Prostate gland (tissue), 2 donors: ENCODE results near the gene SLC38A11. TPM values are rescaled to one million over a fixed set of nuclear protein-coding genes. Genes with fewer than 3 reads are reported as not detected.
"Not testable (repeated sequence)": the region's sequence is repeated elsewhere in the genome, so short reads cannot be mapped to it uniquely, and the experiment has no call there.

ENCODE experiments used
- DNase-seq: peaks from one replicate; pipeline ENCODE4 v3.0.0-alpha.2; 2019; ENCODE audit warnings: low spot score
- H3K27ac ChIP-seq, 2 donors: fragments of 200-600 bp; sonication (generic); 2 replicates each; pipeline ENCODE4 v1.5.1; 2017 to 2019
- H3K27me3 ChIP-seq: fragments of 200-600 bp; sonication (generic); replicated peaks from 2 replicates; pipeline ENCODE4 v1.5.1; 2019; ENCODE audit not compliant: insufficient read depth
- H3K36me3 ChIP-seq, 2 donors: fragments of 200-600 bp; sonication (generic); 1 replicate in 1 of 2; 2 replicates in 1 of 2; pipeline versions ENCODE4 v1.5.1 to v1.8.1; 2017 to 2019
- H3K4me1 ChIP-seq: fragments of 200-600 bp; sonication (generic); replicated peaks from 2 replicates; pipeline ENCODE4 v1.5.1; 2019
- H3K4me3 ChIP-seq, 2 donors: fragments of 200-600 bp; sonication (generic); 2 replicates each; pipeline ENCODE4 v1.5.1; 2017 to 2019
- H3K9me3 ChIP-seq: fragments of 200-600 bp; sonication (generic); 2 replicates; pipeline ENCODE4 v1.5.1; 2017
- POLR2A ChIP-seq: fragments of 450-650 bp; IDR thresholded peaks from one replicate; pipeline ENCODE4 v1.6.1; 2016; ENCODE audit warnings: antibody characterized with exemption, mild to moderate bottlenecking
- POLR2AphosphoS5 ChIP-seq: sonication (generic); formaldehyde crosslinking; IDR thresholded peaks from one replicate; pipeline ENCODE4 v1.6.1; 2017; ENCODE audit warnings: antibody characterized with exemption
- WGBS: methylation state at CpG from one replicate; pipeline ENCODE4 v1.1.5; 2018; 5-methylcytosine and 5-hydroxymethylcytosine counted together
- intact Hi-C: fragments of 100-400 bp; cut with DNase I; formaldehyde crosslinking; loops from one replicate; pipeline ENCODE4 v1.14.2; 2022
- total RNA-seq, 2 donors: library from RNA; depleted of rRNA; stranded (reverse); fragments of >200 nt; gene quantifications; one replicate each; pipeline ENCODE4 v1.1.0, GENCODE V29; 2016
- TF ChIP-seq, protein P1 (sequence below), 4 experiments: fragments of 200-600 bp in 2 of 4; fragments of 450-650 bp in 2 of 4; sonication (generic) in 2 of 4; IDR thresholded peaks; 1 replicate in 3 of 4; 2 replicates in 1 of 4; pipeline ENCODE4 v1.5.1; 2016 to 2019; ENCODE audit warnings: antibody characterized with exemption in 4 of 4, mild to moderate bottlenecking in 2 of 4, moderate library complexity in 2 of 4

SLC38A11 gene
- total RNA-seq, 2 donors from 2014 or later: 2.8 to 3.0 TPM

DNA sequence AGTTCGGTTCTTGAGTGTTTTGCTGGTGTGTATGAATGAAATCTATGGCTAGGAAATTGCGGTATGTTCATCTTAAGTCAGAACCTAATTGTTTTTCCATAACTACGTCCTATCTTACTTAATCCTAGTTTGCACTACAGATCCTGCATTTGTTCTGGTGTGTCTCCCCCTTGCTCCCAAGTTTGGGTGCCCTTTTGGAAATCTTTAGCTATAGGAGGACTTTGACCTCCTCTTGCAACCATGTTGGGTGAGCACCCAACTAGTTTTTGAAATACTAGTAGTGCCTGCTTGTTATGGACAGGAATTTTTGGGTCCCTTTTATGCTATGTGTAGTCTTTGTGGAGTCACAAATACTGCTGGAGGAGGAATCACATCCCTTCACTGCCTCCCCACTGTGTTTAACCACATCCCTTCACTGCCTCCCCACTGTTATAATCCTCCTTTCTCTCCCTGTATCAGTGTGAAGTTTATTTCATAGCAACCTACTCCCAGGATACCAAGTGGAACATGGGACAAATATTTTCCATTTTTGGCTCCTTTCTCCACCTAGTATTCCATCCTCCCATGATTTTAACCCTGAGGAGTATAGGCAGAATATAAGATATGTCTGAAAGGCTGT, 87.4 kb downstream of the SLC38A11 start:
- Histone ChIP-seq H3K27ac (no peak overlapping the region), H3K36me3 (no peaks in the 10 kb centered on the region), H3K27me3 (no peaks in the 10 kb centered on the region), H3K9me3 (no peaks in the 10 kb centered on the region), H3K4me1 (no peaks in the 10 kb centered on the region), H3K4me3 (no peak overlapping the region)
- WGBS: 62% methylated on average over 3 of the region's 3 CpGs
- intact Hi-C loops: no loop called here
- no peak for DNase-seq
- TF ChIP-seq POLR2A (no peak), POLR2AphosphoS5 (no peak)
- TF ChIP-seq, protein P1, sequence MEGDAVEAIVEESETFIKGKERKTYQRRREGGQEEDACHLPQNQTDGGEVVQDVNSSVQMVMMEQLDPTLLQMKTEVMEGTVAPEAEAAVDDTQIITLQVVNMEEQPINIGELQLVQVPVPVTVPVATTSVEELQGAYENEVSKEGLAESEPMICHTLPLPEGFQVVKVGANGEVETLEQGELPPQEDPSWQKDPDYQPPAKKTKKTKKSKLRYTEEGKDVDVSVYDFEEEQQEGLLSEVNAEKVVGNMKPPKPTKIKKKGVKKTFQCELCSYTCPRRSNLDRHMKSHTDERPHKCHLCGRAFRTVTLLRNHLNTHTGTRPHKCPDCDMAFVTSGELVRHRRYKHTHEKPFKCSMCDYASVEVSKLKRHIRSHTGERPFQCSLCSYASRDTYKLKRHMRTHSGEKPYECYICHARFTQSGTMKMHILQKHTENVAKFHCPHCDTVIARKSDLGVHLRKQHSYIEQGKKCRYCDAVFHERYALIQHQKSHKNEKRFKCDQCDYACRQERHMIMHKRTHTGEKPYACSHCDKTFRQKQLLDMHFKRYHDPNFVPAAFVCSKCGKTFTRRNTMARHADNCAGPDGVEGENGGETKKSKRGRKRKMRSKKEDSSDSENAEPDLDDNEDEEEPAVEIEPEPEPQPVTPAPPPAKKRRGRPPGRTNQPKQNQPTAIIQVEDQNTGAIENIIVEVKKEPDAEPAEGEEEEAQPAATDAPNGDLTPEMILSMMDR (IDR thresholded peaks at IDR 0.05): no peak

DNA sequence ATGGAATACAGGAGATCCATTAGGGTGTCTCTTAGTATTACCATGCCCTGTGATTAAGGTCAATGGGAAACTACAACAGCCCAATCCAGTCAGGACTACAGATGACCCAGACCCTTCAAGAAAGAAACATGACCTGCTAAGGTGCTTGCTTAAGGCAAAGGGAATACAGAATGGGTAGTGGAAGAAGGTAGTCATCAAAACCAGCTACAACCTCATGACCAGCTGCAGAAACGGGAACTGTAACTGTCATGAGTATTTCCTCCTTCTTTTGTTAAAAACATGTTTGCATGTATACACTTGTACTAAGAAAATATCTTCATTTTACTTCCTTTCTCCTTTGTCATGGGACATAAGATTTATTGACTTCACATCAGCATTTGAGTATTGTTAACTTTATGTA, 88.9 kb downstream of the SLC38A11 start:
- H3K36me3 ChIP-seq, H3K27ac ChIP-seq, H3K4me1 ChIP-seq, intact Hi-C loops, H3K9me3 ChIP-seq, DNase-seq, H3K27me3 ChIP-seq, H3K4me3 ChIP-seq: not testable (repeated sequence)
- WGBS: 45% methylated on average over 1 of the region's 1 CpG

DNA sequence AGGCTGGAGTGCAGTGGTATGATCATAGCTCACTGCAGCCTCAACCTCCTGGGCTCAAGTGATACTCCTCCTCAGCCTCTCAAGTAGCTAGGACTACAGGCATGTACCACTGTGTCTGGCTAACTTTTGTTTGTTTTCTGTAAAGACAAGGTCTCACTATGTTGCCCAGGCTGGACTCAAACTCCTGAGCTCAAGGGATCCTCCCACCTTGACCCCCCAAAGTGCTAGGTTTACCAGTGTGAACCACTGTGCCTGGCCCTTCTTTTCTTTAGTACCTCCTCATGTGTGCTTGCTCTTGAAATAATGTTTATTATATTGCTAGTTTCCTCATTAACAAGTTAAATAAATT, 94.7 kb downstream of the SLC38A11 start:
- Histone ChIP-seq H3K4me1 (no peaks in the 10 kb centered on the region), H3K4me3 (no peak overlapping the region), H3K9me3 (no peaks in the 10 kb centered on the region), H3K27me3 (no peaks in the 10 kb centered on the region), H3K27ac (no peak overlapping the region), H3K36me3 (no peaks in the 10 kb centered on the region)
- DNase-seq: no peak
- intact Hi-C loops: no loop called here
- TF ChIP-seq POLR2AphosphoS5 (no peak), POLR2A (no peak)
- TF ChIP-seq, protein P1 (IDR thresholded peaks at IDR 0.05): no peak

DNA sequence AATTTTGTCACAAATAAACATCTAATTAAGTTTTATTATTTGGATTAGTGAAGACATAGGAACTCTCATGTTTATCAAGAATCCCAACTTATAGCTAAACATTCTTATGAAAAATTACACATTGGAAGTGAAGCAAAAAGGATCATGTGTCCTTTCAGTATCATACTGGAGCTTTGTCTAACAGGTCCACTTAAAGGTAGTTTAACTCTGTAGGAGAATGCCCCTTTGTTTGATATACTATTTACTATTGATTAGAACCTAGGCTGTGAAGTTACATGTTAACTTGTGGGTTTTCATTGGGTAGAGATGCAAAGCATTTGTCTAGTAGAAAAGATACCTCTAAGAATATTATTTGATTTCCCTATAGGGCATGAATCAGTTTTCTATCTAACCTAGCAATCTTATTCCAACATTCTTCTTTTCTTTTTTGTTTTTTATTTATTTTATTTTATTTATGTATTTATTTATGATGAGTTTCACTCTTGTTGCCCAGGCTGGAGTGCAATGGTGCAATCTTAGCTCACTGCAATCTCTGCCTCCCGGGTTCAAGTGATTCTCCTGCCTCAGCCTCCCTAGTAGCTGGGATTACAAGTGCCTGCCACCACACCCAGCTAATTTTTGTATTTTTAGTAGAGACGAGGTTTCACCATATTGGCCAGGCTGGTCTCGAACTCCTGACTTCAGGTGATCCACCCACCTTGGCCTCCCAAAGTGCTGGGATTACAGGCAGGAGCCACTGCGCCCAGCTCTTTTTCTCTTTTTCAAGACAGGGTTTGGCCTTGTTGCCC, 95.2 kb downstream of the SLC38A11 start:
- H3K27ac ChIP-seq, H3K4me3 ChIP-seq, DNase-seq, H3K27me3 ChIP-seq, H3K9me3 ChIP-seq, H3K4me1 ChIP-seq, intact Hi-C loops, H3K36me3 ChIP-seq: not testable (repeated sequence)
- 99% methylated on average over 4 of the region's 4 CpGs for WGBS

DNA sequence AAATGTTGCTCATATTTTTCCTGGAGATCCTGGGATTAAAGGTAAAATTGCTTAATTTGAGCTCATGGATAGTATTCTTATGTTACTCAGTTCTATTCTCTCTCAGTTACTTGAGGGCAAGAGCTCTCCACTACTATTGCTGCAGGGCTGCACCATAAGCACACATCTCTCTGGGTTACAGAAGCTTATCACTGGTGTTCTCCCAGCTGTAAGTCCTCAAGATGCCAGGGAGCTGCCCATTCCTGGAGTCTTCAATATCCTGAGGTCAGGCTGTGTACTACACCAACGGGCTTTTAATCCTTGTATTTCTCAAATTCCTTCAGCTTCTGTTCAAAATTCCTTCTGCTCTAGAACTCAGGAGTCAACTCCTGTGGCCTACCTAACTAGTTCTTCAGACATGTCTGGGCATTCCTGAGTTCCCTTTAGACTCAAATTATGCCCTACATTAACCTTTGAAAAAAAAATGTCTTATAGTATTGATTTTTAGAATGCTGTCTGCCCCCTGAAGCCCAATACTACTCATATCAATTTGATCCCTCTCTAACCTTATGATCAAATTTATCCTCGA, 96.0 kb downstream of the SLC38A11 start:
- TF ChIP-seq POLR2A (no peak), POLR2AphosphoS5 (no peak)
- TF ChIP-seq, protein P1 (IDR thresholded peaks at IDR 0.05): no peak
- no peak for DNase-seq
- Histone ChIP-seq H3K36me3 (no peaks in the 10 kb centered on the region), H3K27ac (no peak overlapping the region), H3K27me3 (no peaks in the 10 kb centered on the region), H3K9me3 (no peaks in the 10 kb centered on the region), H3K4me3 (no peak overlapping the region), H3K4me1 (no peaks in the 10 kb centered on the region)
- WGBS: 54% methylated on average over 2 of the region's 2 CpGs
- intact Hi-C loops: no loop called here

DNA sequence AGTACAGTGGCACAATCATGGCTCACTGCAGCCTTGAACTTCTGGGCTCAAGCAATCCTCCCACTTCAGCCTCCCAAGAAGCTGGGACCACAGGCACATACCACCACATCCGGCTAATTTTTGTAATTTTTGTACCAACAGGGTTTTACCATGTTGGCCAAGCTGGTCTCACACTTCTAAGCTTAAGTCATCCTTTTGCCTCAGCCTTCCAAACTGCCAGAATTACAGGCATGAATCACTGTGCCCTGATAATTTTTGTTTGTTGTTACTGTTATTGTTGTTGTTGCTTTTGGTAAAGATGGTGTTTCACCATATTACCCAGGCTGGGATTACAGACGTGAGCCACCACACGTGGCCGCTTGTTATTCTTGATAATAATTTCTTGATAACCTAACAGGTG, 103.2 kb downstream of the SLC38A11 start:
- Histone ChIP-seq H3K4me1 (no peaks in the 10 kb centered on the region), H3K27me3 (no peaks in the 10 kb centered on the region), H3K36me3 (no peaks in the 10 kb centered on the region), H3K9me3 (no peaks in the 10 kb centered on the region), H3K27ac (no peak overlapping the region), H3K4me3 (no peak overlapping the region)
- intact Hi-C loops: no loop called here
- 93% methylated on average over 4 of the region's 4 CpGs for WGBS
- no peak for DNase-seq
- no peak for TF ChIP-seq POLR2A
- no peak for TF ChIP-seq POLR2AphosphoS5
- TF ChIP-seq, protein P1 (IDR thresholded peaks at IDR 0.05): no peak
